Transverse colon (tissue), 4 donors: Measurements from ENCODE around the gene CDKAL1. TPM values are rescaled to one million over a fixed set of nuclear protein-coding genes. Genes with fewer than 3 reads are reported as not detected.

Experiments used
- DNase-seq: peaks from one replicate; pipeline ENCODE4 v3.0.0-alpha.2; 2019
- H3K27ac ChIP-seq, 4 donors: fragments of 200-600 bp; sonication (generic); 2 replicates each; pipeline ENCODE4 v1.5.1; 2016 to 2018; ENCODE audit warnings: inconsistent platforms in 4 of 4
- H3K27me3 ChIP-seq: fragments of 200-600 bp; sonication (generic); 2 replicates; pipeline ENCODE4 v1.5.1; 2017; ENCODE audit warnings: inconsistent platforms
- H3K36me3 ChIP-seq, 4 donors: fragments of 200-600 bp; sonication (generic); 2 replicates each; pipeline ENCODE4 v1.5.1; 2017 to 2019; ENCODE audit warnings: inconsistent platforms in 4 of 4
- H3K4me1 ChIP-seq, 4 donors: fragments of 200-600 bp; sonication (generic); 2 replicates each; pipeline ENCODE4 v1.5.1; 2017 to 2020; ENCODE audit warnings: inconsistent platforms in 4 of 4
- H3K4me3 ChIP-seq, 4 donors: fragments of 200-600 bp; sonication (generic); 1 replicate in 1 of 4; 2 replicates in 3 of 4; pipeline versions ENCODE4 v1.5.1 to v1.6.1; 2017 to 2019; ENCODE audit warnings: inconsistent platforms in 4 of 4
- H3K9me3 ChIP-seq, 2 donors: fragments of 200-600 bp; sonication (generic); 2 replicates each; pipeline ENCODE4 v1.5.1; 2017 to 2019; ENCODE audit warnings: inconsistent platforms in 2 of 2
- CTCF ChIP-seq, 5 experiments: fragments of 200-600 bp in 3 of 5; fragments of 450-650 bp in 2 of 5; sonication (generic) in 3 of 5; IDR thresholded peaks; 1 replicate in 2 of 5; 2 replicates in 3 of 5; pipeline ENCODE4 v1.5.1; 2016 to 2017; ENCODE audit warnings: antibody characterized with exemption in 5 of 5, inconsistent platforms in 3 of 5, mild to moderate bottlenecking in 2 of 5, moderate library complexity in 1 of 5
- EP300 ChIP-seq: sonication (generic); formaldehyde crosslinking; IDR thresholded peaks from one replicate; pipeline ENCODE4 v1.6.1; 2017; ENCODE audit warnings: antibody characterized with exemption, low read depth
- POLR2A ChIP-seq: fragments of 450-650 bp; IDR thresholded peaks from one replicate; pipeline ENCODE4 v1.6.1; 2016; ENCODE audit warnings: antibody characterized with exemption, mild to moderate bottlenecking, moderate library complexity
- POLR2AphosphoS5 ChIP-seq, 3 donors: sonication (generic); formaldehyde crosslinking; IDR thresholded peaks; one replicate each; pipeline ENCODE4 v1.6.1; 2016; ENCODE audit warnings: antibody characterized with exemption in 3 of 3
- WGBS, 2 donors: methylation state at CpG; one replicate each; pipeline ENCODE4 v1.1.5; 2018; ENCODE audit warnings: low coverage in 1 of 2; 5-methylcytosine and 5-hydroxymethylcytosine counted together
- in situ Hi-C, 4 donors: fragments of 200-750 bp; cut with MboI; loops; one replicate each; pipeline versions ENCODE4 v1.15.0 to v1.15.1; 2017; ENCODE audit warnings: low sequenced_read_pairs in 3 of 4, low pct_ligation_motif_present in 1 of 4, low pct_unique_long_range_greater_than_20kb in 1 of 4
- intact Hi-C: fragments of 100-400 bp; cut with DNase I; formaldehyde crosslinking; loops from one replicate; pipeline ENCODE4 v1.15.1; 2023; ENCODE audit warnings: low total_unique reads
- total RNA-seq, 4 donors: library from RNA; depleted of rRNA; stranded (reverse); fragments of >200 nt; gene quantifications; one replicate each; pipeline ENCODE4 v1.1.0, GENCODE V29; 2016

CDKAL1 gene
- total RNA-seq, 4 donors from 2014 or later = 4.8 to 21.7 (median 12.5) TPM

- H3K27ac ChIP-seq = no peak overlapping the region
- 61 to 64% methylated on average over 2 of the region's 2 CpGs for WGBS, 2 donors
- in situ Hi-C loops (no loop called here), intact Hi-C loops (no loop called here)
- no peaks in the 10 kb centered on the region for H3K36me3 ChIP-seq
- peaks cover 6 to 48% (median 22%) of the 10 kb centered on the region in 4 donors for H3K4me1 ChIP-seq
- H3K4me3 ChIP-seq = no peak overlapping the region
- H3K9me3 ChIP-seq = no peaks in the 10 kb centered on the region
- no peaks in the 10 kb centered on the region for H3K27me3 ChIP-seq
- DNase-seq = no peak
- TF ChIP-seq POLR2AphosphoS5 (IDR thresholded peaks at IDR 0.05) = no peak
- TF ChIP-seq EP300 = no peak
- TF ChIP-seq CTCF (IDR thresholded peaks at IDR 0.05) = no peak
- no peak for TF ChIP-seq POLR2A
Observed at GRCh38 chr6:20707870-20708269, 173.6 kb downstream of the CDKAL1 start.

- Histone ChIP-seq H3K4me1 (peaks cover 6 to 48% (median 22%) of the 10 kb centered on the region in 4 donors), H3K36me3 (no peaks in the 10 kb centered on the region), H3K27ac (no peak overlapping the region), H3K27me3 (no peaks in the 10 kb centered on the region), H3K4me3 (no peak overlapping the region), H3K9me3 (no peaks in the 10 kb centered on the region)
- TF ChIP-seq EP300 (no peak), CTCF (IDR thresholded peaks at IDR 0.05) (no peak), POLR2A (no peak), POLR2AphosphoS5 (IDR thresholded peaks at IDR 0.05) (no peak)
- intact Hi-C loops (no loop called here), in situ Hi-C loops (no loop called here)
- DNase-seq = no peak
- 70 to 73% methylated on average over 3 of the region's 3 CpGs for WGBS, 2 donors
Observed at GRCh38 chr6:20708367-20709124, 174.3 kb downstream of the CDKAL1 start.

- Histone ChIP-seq H3K4me3 (no peak overlapping the region), H3K27me3 (no peaks in the 10 kb centered on the region), H3K36me3 (no peaks in the 10 kb centered on the region), H3K27ac (no peak overlapping the region), H3K9me3 (no peaks in the 10 kb centered on the region), H3K4me1 (peaks cover 0 to 42% (median 22%) of the 10 kb centered on the region in 4 donors)
- intact Hi-C loops = no loop called here
- TF ChIP-seq CTCF (IDR thresholded peaks at IDR 0.05) = no peak
- TF ChIP-seq EP300 = no peak
- TF ChIP-seq POLR2A = no peak
- TF ChIP-seq POLR2AphosphoS5 (IDR thresholded peaks at IDR 0.05) = no peak
- 71 to 74% methylated on average over 2 of the region's 2 CpGs for WGBS, 2 donors
- in situ Hi-C loops = no loop called here
- DNase-seq = no peak
Observed at GRCh38 chr6:20709451-20709850, 175.2 kb downstream of the CDKAL1 start.

- Histone ChIP-seq H3K9me3 (no peaks in the 10 kb centered on the region), H3K4me3 (no peak overlapping the region), H3K36me3 (no peaks in the 10 kb centered on the region), H3K27ac (no peak overlapping the region), H3K4me1 (peaks cover 0 to 38% (median 22%) of the 10 kb centered on the region in 4 donors), H3K27me3 (no peaks in the 10 kb centered on the region)
- intact Hi-C loops (no loop called here), in situ Hi-C loops (no loop called here)
- WGBS, 2 donors = 90 to 93% methylated on average over 2 of the region's 2 CpGs
- DNase-seq = no peak
- TF ChIP-seq EP300 = no peak
- TF ChIP-seq CTCF (IDR thresholded peaks at IDR 0.05) = no peak
- TF ChIP-seq POLR2A = no peak
- TF ChIP-seq POLR2AphosphoS5 (IDR thresholded peaks at IDR 0.05) = no peak
Observed at GRCh38 chr6:20710341-20710740, 176.1 kb downstream of the CDKAL1 start.
